ENCODE measurements around the gene FAM83F. TPM values are rescaled to one million over a fixed set of nuclear protein-coding genes. Genes with fewer than 3 reads are reported as not detected.

The FAM83F gene
- total and polyA plus RNA-seq, 2 donors (not counting 1 experiment from before 2014, with no cell fraction given): not detected

GRCh38 chr22:39989633-39990032, 5.1 kb upstream of the FAM83F start:
- H3K27ac ChIP-seq (ENCODE audit: insufficient read depth, low read length): no peak overlapping the region
- no peaks in the 10 kb centered on the region for H3K36me3 ChIP-seq (ENCODE audit: control insufficient read depth, insufficient read depth, low read length)
- H3K79me2 ChIP-seq (ENCODE audit: control insufficient read depth, insufficient read depth, low read length): no peaks in the 10 kb centered on the region
- TF ChIP-seq CTCF (conservative IDR thresholded peaks at IDR 0.05 in 1 of 2, IDR thresholded peaks at IDR 0.05 in 1 of 2; ENCODE audit: low read depth in 1 of 2, low read length in 2 of 2) (no peak), EZH2 (IDR thresholded peaks at IDR 0.05; ENCODE audit: low read length, missing control alignments) (no peak)
- peaks cover 9% of the 10 kb centered on the region for H3K27me3 ChIP-seq (ENCODE audit: control insufficient read depth, insufficient read depth, low read length)
- no peak overlapping the region for H3K9ac ChIP-seq (ENCODE audit: insufficient read depth, low read length)
- no peaks in the 10 kb centered on the region for H3K9me3 ChIP-seq (ENCODE audit: control insufficient read depth, insufficient read depth, low read depth, low read length)
- no peak overlapping the region for H2AFZ ChIP-seq (ENCODE audit: low read length)
- no peak for DNase-seq (ENCODE audit: low read depth in 2 of 2)
- H4K20me1 ChIP-seq (ENCODE audit: control insufficient read depth, extremely low read depth, insufficient read depth, low read length): no peaks in the 10 kb centered on the region
- H3K4me3 ChIP-seq (replicated peaks in 1 of 4; ENCODE audit: control extremely low read depth in 1 of 4, insufficient read depth in 1 of 4, low read depth in 3 of 4, low read length in 4 of 4): no peak overlapping the region
- no peak overlapping the region for H3K4me2 ChIP-seq (ENCODE audit: extremely low read depth, insufficient read depth, low read length)
- H3K4me1 ChIP-seq (ENCODE audit: control insufficient read depth, extremely low read depth, insufficient read depth, low read length): no peaks in the 10 kb centered on the region

GRCh38 chr22:39990686-39991085, 4.1 kb upstream of the FAM83F start:
- peaks cover 9% of the 10 kb centered on the region for H3K27me3 ChIP-seq (ENCODE audit: control insufficient read depth, insufficient read depth, low read length)

GRCh38 chr22:39991159-39991860, 3.4 kb upstream of the FAM83F start:
- peaks cover 8% of the 10 kb centered on the region for H3K27me3 ChIP-seq (ENCODE audit: control insufficient read depth, insufficient read depth, low read length)
- DNase-seq (ENCODE audit: low read depth in 2 of 2): no peak

More at GRCh38 chr22:39990686-39991085, 4.1 kb upstream of the FAM83F start:
- no peak for DNase-seq (ENCODE audit: low read depth in 2 of 2)
- H3K4me2 ChIP-seq (ENCODE audit: extremely low read depth, insufficient read depth, low read length): no peak overlapping the region
- H3K4me1 ChIP-seq (ENCODE audit: control insufficient read depth, extremely low read depth, insufficient read depth, low read length): no peaks in the 10 kb centered on the region
- no peaks in the 10 kb centered on the region for H3K36me3 ChIP-seq (ENCODE audit: control insufficient read depth, insufficient read depth, low read length)
- no peak overlapping the region for H3K4me3 ChIP-seq (replicated peaks in 1 of 4; ENCODE audit: control extremely low read depth in 1 of 4, insufficient read depth in 1 of 4, low read depth in 3 of 4, low read length in 4 of 4)
- H3K27ac ChIP-seq (ENCODE audit: insufficient read depth, low read length): no peak overlapping the region
- no peaks in the 10 kb centered on the region for H3K9me3 ChIP-seq (ENCODE audit: control insufficient read depth, insufficient read depth, low read depth, low read length)
- H4K20me1 ChIP-seq (ENCODE audit: control insufficient read depth, extremely low read depth, insufficient read depth, low read length): no peaks in the 10 kb centered on the region
- H2AFZ ChIP-seq (ENCODE audit: low read length): no peak overlapping the region
- TF ChIP-seq CTCF (conservative IDR thresholded peaks at IDR 0.05 in 1 of 2, IDR thresholded peaks at IDR 0.05 in 1 of 2; ENCODE audit: low read depth in 1 of 2, low read length in 2 of 2) (no peak), EZH2 (IDR thresholded peaks at IDR 0.05; ENCODE audit: low read length, missing control alignments) (no peak)
- H3K79me2 ChIP-seq (ENCODE audit: control insufficient read depth, insufficient read depth, low read length): no peaks in the 10 kb centered on the region
- H3K9ac ChIP-seq (ENCODE audit: insufficient read depth, low read length): no peak overlapping the region

More at GRCh38 chr22:39991159-39991860, 3.4 kb upstream of the FAM83F start:
- Histone ChIP-seq H3K79me2 (ENCODE audit: control insufficient read depth, insufficient read depth, low read length) (no peaks in the 10 kb centered on the region), H3K4me1 (ENCODE audit: control insufficient read depth, extremely low read depth, insufficient read depth, low read length) (no peaks in the 10 kb centered on the region), H4K20me1 (ENCODE audit: control insufficient read depth, extremely low read depth, insufficient read depth, low read length) (no peaks in the 10 kb centered on the region), H3K9me3 (ENCODE audit: control insufficient read depth, insufficient read depth, low read depth, low read length) (no peaks in the 10 kb centered on the region), H3K4me2 (ENCODE audit: extremely low read depth, insufficient read depth, low read length) (no peak overlapping the region), H2AFZ (ENCODE audit: low read length) (no peak overlapping the region), H3K4me3 (replicated peaks in 1 of 4; ENCODE audit: control extremely low read depth in 1 of 4, insufficient read depth in 1 of 4, low read depth in 3 of 4, low read length in 4 of 4) (no peak overlapping the region), H3K36me3 (ENCODE audit: control insufficient read depth, insufficient read depth, low read length) (no peaks in the 10 kb centered on the region), H3K27ac (ENCODE audit: insufficient read depth, low read length) (no peak overlapping the region), H3K9ac (ENCODE audit: insufficient read depth, low read length) (no peak overlapping the region)
- TF ChIP-seq CTCF (conservative IDR thresholded peaks at IDR 0.05 in 1 of 2, IDR thresholded peaks at IDR 0.05 in 1 of 2; ENCODE audit: low read depth in 1 of 2, low read length in 2 of 2) (no peak), EZH2 (IDR thresholded peaks at IDR 0.05; ENCODE audit: low read length, missing control alignments) (no peak)
